K562 (cell line): ENCODE data around the gene HYOU1. TPM values are rescaled to one million over a fixed set of nuclear protein-coding genes. Genes with fewer than 3 reads are reported as not detected.

Experiments
- C11orf30 ChIP-seq: fragments of 450-650 bp; IDR thresholded peaks from 2 replicates; pipeline ENCODE4 v1.6.1; 2016; ENCODE audit warnings: low read depth, mild to moderate bottlenecking
- CC2D1A ChIP-seq: fragments of 450-650 bp; IDR thresholded peaks from 2 replicates; pipeline ENCODE4 v1.6.1; 2017; ENCODE audit warnings: mild to moderate bottlenecking
- EP300 ChIP-seq: IDR thresholded peaks from 2 replicates; pipeline ENCODE4 v1.6.1; 2012; ENCODE audit warnings: low read length, improper control_type of control experiment
- ETV6 ChIP-seq, 3 experiments: fragments of 150-350 bp in 1 of 3; sonication (generic) in 1 of 3; formaldehyde crosslinking in 1 of 3; IDR thresholded peaks; 2 replicates each; pipeline versions ENCODE4 v1.6.1 to v1.8.0; 2014 to 2022; ENCODE audit warnings: borderline replicate concordance in 2 of 3, low read depth in 2 of 3, antibody characterized with exemption in 1 of 3, low read length in 1 of 3, mild to moderate bottlenecking in 1 of 3, missing genetic modification reagents in 1 of 3
- HCFC1 ChIP-seq: IDR thresholded peaks from 2 replicates; pipeline ENCODE4 v1.6.1; 2012; ENCODE audit warnings: low read depth, low read length, improper control_type of control experiment
- HMBOX1 ChIP-seq: sonication (generic); IDR thresholded peaks from 2 replicates; pipeline ENCODE4 v1.6.1; 2016
- LEF1 ChIP-seq: fragments of 450-650 bp; IDR thresholded peaks from 2 replicates; pipeline ENCODE4 v1.6.1; 2016; ENCODE audit warnings: mild to moderate bottlenecking
- MBD2 ChIP-seq: sonication (generic); IDR thresholded peaks from 2 replicates; pipeline ENCODE4 v1.6.1; 2016; ENCODE audit warnings: low read depth, borderline replicate concordance
- MECOM ChIP-seq: fragments of 250-450 bp; sonication (Bioruptor Pico); IDR thresholded peaks from 2 replicates; pipeline ENCODE4 v1.8.0; 2022; ENCODE audit warnings: inconsistent platforms
- MTA3 ChIP-seq: fragments of 450-650 bp; formaldehyde crosslinking; IDR thresholded peaks from 2 replicates; pipeline ENCODE4 v1.6.1; 2017; ENCODE audit warnings: mild to moderate bottlenecking, borderline replicate concordance
- RBM15 ChIP-seq: fragments of 200-400 bp; formaldehyde crosslinking; IDR thresholded peaks from 2 replicates; pipeline ENCODE4 v1.6.1; 2018; ENCODE audit warnings: mild to moderate bottlenecking, low read length, moderate library complexity; ENCODE audit not compliant: insufficient read depth
- SUPT5H ChIP-seq: fragments of 450-650 bp; IDR thresholded peaks from 2 replicates; pipeline ENCODE4 v1.6.1; 2016
- ZNF263 ChIP-seq: sonication (generic); formaldehyde crosslinking; IDR thresholded peaks from 2 replicates; pipeline ENCODE4 v1.8.0; 2022; ENCODE audit warnings: mild to moderate bottlenecking, missing genetic modification reagents, borderline replicate concordance
- polyA plus RNA-seq, 8 experiments: library from polyadenylated mRNA; depleted of rRNA in 4 of 8; stranded (reverse) in 5 of 8; unstranded in 3 of 8; fragments of >200 nt; fragmentation: Nextera tagmentation in 2 of 8; fragmentation: Illumina TruSeq in 1 of 8; extraction: Ambion mirVana in 2 of 8; extraction: Trizol in 1 of 8; gene quantifications; 2 replicates each; pipeline versions ENCODE4 v1.2.1 to v1.2.3, GENCODE V29; 2011 to 2014; ENCODE audit warnings: inconsistent platforms in 1 of 8, missing spikeins in 1 of 8
- total RNA-seq, 7 experiments: library from RNA; depleted of rRNA in 6 of 7; stranded (reverse); fragments of >200 nt in 6 of 7; fragmentation: Illumina TruSeq in 2 of 7; extraction: Trizol in 2 of 7; gene quantifications; 2 replicates each; pipeline versions ENCODE4 v1.2.1 to v1.2.3, GENCODE V29; 2011 to 2021; ENCODE audit warnings: low replicate concordance in 1 of 7
- TF ChIP-seq, protein P1 (sequence below), 2 experiments: fragments of 450-650 bp; formaldehyde crosslinking in 1 of 2; IDR thresholded peaks; 2 replicates each; pipeline versions ENCODE4 v1.4.0 to v1.6.1; 2014 to 2020; ENCODE audit warnings: mild to moderate bottlenecking in 2 of 2, borderline replicate concordance in 1 of 2, low read depth in 1 of 2
- TF ChIP-seq, protein P2 (sequence below): sonication (generic); formaldehyde crosslinking; IDR thresholded peaks from 2 replicates; pipeline ENCODE4 v1.8.1; 2022; ENCODE audit warnings: missing genetic modification reagents

The HYOU1 gene
- total and polyA plus RNA-seq, 9 of the 15 experiments (the other 6 are each of a cell fraction or from before 2014, with no cell fraction given) = 19.5 to 197 (median 128) TPM

DNA sequence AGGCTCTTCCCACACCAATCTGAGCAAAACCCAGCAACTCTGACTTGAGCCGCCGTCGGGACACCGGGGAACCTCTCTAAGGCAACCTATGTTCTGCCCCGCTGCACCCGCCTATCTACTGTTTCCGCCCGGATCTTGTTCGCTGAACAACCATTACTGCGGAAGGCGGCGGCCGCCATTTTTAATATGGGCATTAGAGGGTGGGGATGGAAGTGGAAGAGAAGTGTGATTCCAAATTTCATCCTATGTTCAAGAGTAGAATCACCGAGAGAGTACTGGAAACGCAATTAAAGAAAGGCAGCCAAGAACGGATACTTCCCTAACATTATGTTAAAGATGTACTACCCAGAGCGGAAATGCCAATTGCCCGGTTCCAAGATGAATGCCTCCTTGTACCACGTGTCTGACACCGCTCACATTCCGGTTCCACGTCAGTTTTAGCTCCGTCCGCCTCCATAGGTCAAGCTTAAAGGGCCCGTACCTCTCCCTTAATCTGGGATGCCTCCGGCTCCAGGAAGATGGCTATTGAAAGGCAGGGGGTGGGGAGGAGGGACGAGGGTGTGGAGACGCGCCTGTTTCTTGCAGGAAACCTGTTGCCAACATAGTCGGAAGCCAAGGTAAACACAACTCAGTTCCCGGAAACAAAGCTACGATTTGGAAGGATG lies 44.9 kb upstream of the HYOU1 start, which contains the start of gene DPAGT1 (continued):
- TF ChIP-seq, protein P1, sequence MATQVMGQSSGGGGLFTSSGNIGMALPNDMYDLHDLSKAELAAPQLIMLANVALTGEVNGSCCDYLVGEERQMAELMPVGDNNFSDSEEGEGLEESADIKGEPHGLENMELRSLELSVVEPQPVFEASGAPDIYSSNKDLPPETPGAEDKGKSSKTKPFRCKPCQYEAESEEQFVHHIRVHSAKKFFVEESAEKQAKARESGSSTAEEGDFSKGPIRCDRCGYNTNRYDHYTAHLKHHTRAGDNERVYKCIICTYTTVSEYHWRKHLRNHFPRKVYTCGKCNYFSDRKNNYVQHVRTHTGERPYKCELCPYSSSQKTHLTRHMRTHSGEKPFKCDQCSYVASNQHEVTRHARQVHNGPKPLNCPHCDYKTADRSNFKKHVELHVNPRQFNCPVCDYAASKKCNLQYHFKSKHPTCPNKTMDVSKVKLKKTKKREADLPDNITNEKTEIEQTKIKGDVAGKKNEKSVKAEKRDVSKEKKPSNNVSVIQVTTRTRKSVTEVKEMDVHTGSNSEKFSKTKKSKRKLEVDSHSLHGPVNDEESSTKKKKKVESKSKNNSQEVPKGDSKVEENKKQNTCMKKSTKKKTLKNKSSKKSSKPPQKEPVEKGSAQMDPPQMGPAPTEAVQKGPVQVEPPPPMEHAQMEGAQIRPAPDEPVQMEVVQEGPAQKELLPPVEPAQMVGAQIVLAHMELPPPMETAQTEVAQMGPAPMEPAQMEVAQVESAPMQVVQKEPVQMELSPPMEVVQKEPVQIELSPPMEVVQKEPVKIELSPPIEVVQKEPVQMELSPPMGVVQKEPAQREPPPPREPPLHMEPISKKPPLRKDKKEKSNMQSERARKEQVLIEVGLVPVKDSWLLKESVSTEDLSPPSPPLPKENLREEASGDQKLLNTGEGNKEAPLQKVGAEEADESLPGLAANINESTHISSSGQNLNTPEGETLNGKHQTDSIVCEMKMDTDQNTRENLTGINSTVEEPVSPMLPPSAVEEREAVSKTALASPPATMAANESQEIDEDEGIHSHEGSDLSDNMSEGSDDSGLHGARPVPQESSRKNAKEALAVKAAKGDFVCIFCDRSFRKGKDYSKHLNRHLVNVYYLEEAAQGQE (IDR thresholded peaks at IDR 0.05; ENCODE audit: borderline replicate concordance) = peak; percentile 38
- TF ChIP-seq, protein P1 (CRISPR knock-in tag; IDR thresholded peaks at IDR 0.05; ENCODE audit: low read depth) = no peak
- TF ChIP-seq EP300 (peak; percentile 38), MECOM (CRISPR knock-in tag) (no peak), MBD2 (peak; percentile 83), HCFC1 (peak; percentile 81), CC2D1A (no peak), LEF1 (no peak), ETV6 (IDR thresholded peaks at IDR 0.05; ENCODE audit: borderline replicate concordance in 1 of 2, low read depth in 2 of 2, low read length in 1 of 2) (peak in 1 of 2 experiments; percentile 79; a peak in 2 of 4 replicates), ETV6 (CRISPR knock-in tag; IDR thresholded peaks at IDR 0.05; ENCODE audit: borderline replicate concordance) (no peak), SUPT5H (no peak), MTA3 (peak; percentile 41; the same call in 1 of the 2 replicates), C11orf30 (peak; percentile 79), ZNF263 (peak; percentile 88; the same call in 1 of the 2 replicates), RBM15 (no peak), HMBOX1 (no peak)
- TF ChIP-seq, protein P2, sequence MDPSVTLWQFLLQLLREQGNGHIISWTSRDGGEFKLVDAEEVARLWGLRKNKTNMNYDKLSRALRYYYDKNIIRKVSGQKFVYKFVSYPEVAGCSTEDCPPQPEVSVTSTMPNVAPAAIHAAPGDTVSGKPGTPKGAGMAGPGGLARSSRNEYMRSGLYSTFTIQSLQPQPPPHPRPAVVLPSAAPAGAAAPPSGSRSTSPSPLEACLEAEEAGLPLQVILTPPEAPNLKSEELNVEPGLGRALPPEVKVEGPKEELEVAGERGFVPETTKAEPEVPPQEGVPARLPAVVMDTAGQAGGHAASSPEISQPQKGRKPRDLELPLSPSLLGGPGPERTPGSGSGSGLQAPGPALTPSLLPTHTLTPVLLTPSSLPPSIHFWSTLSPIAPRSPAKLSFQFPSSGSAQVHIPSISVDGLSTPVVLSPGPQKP (CRISPR knock-in tag) = no peak
